NOMO-1 (cell line): ENCODE data around the gene GORAB.

Experiments used
- DNase-seq, 2 experiments: peaks; one replicate each; lab custom pipeline; 2025; ENCODE audit not compliant: unreplicated experiment in 2 of 2; lab: John Stamatoyannopoulos, UW

The GORAB gene

DNA sequence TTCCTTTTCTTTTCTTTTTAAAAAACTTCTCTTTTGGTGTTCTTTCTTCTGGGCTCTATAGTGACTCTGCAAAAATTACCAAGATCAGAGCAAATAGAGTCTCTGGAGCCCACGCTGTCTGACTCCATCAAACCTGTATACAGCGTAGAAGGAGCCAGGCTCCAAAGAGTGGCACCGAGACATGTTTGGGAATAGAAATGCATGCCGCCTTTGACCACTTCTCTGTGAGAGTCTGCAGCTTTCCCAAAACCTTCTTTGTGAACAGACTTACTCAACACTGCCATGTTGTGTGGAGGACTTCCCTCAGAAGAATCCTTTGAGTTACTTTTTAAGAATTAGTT lies 55.3 kb downstream of the GORAB start:
- DNase-seq, result no peak

- DNase-seq, result no peak
Measured at GRCh38 chr1:170590921-170591705, 59.1 kb downstream of the GORAB start.

DNA sequence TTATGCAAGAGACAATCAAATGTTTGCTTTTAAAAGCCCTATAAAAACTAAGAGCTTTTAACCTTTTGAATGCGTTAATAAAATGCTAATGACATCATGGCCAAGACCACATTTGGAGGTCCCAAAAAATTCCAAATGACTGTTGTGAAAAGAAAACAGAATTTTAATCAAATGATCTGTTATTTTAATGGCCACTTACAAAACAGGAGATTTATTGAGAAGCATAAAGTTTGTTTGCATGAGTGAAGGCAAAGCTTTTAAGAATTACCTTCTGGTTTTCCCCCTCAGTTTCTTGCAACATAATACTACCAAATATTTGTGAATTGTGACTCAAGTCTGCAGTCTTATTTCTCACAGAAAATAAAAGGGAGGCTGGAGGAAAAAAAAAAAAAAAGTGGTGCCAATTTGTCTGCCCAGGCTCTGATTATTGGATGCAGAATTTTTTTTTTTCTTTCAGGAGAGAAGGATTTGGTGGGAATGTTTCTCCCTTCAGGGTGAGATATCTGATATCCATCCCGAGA lies 60.7 kb downstream of the GORAB start:
- DNase-seq, result no peak

- DNase-seq, result peak in 1 of 2 experiments; percentile 28
Measured at GRCh38 chr1:170593173-170594011, 61.4 kb downstream of the GORAB start.

DNA sequence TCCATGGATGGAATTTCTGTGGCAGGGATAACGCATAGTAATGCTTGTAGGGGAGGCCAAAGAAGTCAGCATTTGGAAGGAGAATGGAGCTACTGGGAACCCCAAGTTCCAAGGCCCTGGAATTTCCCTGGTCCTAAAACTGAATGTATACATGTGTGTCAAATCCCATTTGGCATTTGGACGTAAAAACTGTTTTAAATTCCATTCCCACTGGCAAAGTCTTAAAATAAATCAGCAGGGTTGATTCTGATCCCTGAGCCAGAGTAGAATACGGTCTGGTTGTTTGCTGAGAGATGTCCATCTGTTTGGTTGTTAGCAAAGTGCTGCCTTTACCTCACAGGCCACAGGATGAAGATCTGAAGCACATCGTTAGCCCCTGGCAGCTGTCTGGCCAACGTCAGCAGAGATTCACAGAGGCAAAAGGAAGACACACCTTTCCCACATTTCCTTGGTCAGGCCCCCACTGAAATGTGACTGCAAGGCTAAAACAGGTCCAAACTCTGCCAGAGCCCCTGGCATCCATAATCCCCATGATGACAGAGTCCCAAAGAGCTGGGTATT lies 62.2 kb downstream of the GORAB start:
- no peak for DNase-seq

- DNase-seq, result no peak
Measured at GRCh38 chr1:170596701-170597100, 64.7 kb downstream of the GORAB start.

DNA sequence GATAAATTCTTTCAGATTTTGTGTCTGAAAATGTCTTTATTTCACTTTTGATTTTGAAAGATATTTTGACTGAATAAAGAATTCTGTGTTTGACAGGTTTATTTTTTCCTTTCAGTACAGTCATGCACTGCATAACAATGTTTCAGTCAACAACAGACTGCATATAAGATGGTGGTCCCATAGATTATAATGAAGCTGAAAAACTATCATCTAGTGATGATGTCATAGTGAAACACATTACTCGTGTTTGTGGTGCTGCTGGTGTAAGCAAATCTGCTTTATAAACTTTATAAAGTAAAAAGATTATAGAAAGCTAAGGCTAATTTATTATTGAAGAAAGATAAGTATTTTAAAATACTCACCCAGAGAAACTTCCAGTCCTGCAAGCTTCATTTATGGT lies 66.7 kb downstream of the GORAB start:
- DNase-seq, result no peak

- no peak for DNase-seq
Measured at GRCh38 chr1:170599033-170599432, 67.1 kb downstream of the GORAB start.

DNA sequence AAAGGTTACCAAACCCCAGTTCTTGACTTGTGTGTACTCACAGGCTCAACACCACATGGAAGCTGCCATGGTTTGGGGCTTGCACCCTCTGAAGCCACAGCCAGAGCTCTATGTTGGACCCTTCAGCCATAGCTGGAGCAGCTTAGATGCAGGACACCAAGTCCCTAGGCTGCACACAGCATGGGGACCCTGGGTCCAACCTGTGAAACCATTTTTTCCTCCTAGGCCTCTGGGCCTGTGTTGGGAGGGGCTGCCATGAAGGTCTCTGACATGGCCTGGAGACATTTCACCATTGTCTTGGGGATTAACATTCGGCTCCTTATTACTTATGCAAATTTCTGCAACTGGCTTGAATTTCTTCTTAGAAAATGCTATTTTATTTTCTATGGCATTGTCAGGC lies 69.9 kb downstream of the GORAB start:
- no peak for DNase-seq
